Measurements from ENCODE around the gene SCUBE3. TPM values are rescaled to one million over a fixed set of nuclear protein-coding genes. Genes with fewer than 3 reads are reported as not detected.

Gene SCUBE3
- total and polyA plus RNA-seq, 2 of the 8 experiments (the other 6 are each of a cell fraction or from before 2014, with no cell fraction given) = 0.80 to 1.0 TPM

- Histone ChIP-seq H3K4me1 (replicated peaks in 1 of 4; ENCODE audit: control insufficient read depth in 3 of 4, insufficient read depth in 4 of 4, low read length in 3 of 4) (peaks cover 0 to 7% (median 0%) of the 10 kb centered on the region in 4 experiments; a peak in 3 of 7 replicates), H3K79me2 (ENCODE audit: control insufficient read depth in 1 of 2, insufficient read depth in 2 of 2, low read length in 2 of 2) (no peaks in the 10 kb centered on the region), H3K56ac (replicated peaks; ENCODE audit: insufficient read length, low read depth, low read length) (no peak overlapping the region), H2BK5ac (ENCODE audit: low read depth, low read length) (no peak overlapping the region), H3K23me2 (ENCODE audit: low read depth, low read length) (peaks cover 5% of the 10 kb centered on the region), H3K27me3 (replicated peaks in 1 of 4; ENCODE audit: control insufficient read depth in 3 of 4, extremely low read depth in 1 of 4, insufficient read depth in 3 of 4, low read length in 3 of 4) (no peaks in the 10 kb centered on the region; a peak in 2 of 7 replicates), H3K4me3 (ENCODE audit: extremely low read depth in 1 of 4, insufficient read depth in 2 of 4, low read depth in 3 of 4, low read length in 4 of 4) (no peak overlapping the region), H4K20me1 (replicated peaks in 1 of 2; ENCODE audit: control insufficient read depth in 1 of 2, insufficient read depth in 2 of 2, low read length in 2 of 2) (peaks cover 0 to 1% of the 10 kb centered on the region in 2 experiments), H2BK15ac (ENCODE audit: low read length) (no peak overlapping the region), H4K5ac (ENCODE audit: insufficient read length, low read depth, low read length) (no peak overlapping the region), H3K27ac (ENCODE audit: low read depth, low read length) (no peak overlapping the region), H4K8ac (ENCODE audit: extremely low read depth, insufficient read depth, low read length) (no peak overlapping the region), H2BK12ac (ENCODE audit: low read depth, low read length) (no peak overlapping the region), H3K14ac (ENCODE audit: insufficient read length) (no peak overlapping the region), H2AK5ac (ENCODE audit: low read depth, low read length) (no peak overlapping the region), H3K4ac (replicated peaks; ENCODE audit: insufficient read length, low read depth, low read length) (no peak overlapping the region), H3K4me2 (ENCODE audit: insufficient read depth in 1 of 2, low read depth in 2 of 2, low read length in 2 of 2) (no peak overlapping the region), H2AFZ (ENCODE audit: low read length) (no peak overlapping the region), H3K23ac (ENCODE audit: insufficient read length) (no peak overlapping the region), H4K91ac (replicated peaks; ENCODE audit: insufficient read length, low read length) (no peak overlapping the region), H3K18ac (ENCODE audit: extremely low read depth, low read length) (no peak overlapping the region), H2BK120ac (replicated peaks; ENCODE audit: low read depth, low read length) (no peak overlapping the region), H2BK20ac (ENCODE audit: low read length) (no peak overlapping the region), H3K9ac (replicated peaks in 1 of 4; ENCODE audit: extremely low read depth in 1 of 4, low read depth in 3 of 4, low read length in 3 of 4) (no peak overlapping the region), H3K79me1 (ENCODE audit: low read depth, low read length) (no peaks in the 10 kb centered on the region), H3K36me3 (ENCODE audit: control insufficient read depth in 2 of 4, insufficient read depth in 4 of 4, low read length in 3 of 4) (no peaks in the 10 kb centered on the region), H3K9me3 (ENCODE audit: insufficient read depth in 2 of 2, low read depth in 1 of 2, low read length in 1 of 2) (no peaks in the 10 kb centered on the region)
- DNase-seq (ENCODE audit: low read depth in 1 of 2, low spot score in 2 of 2) = no peak
- no peak for FAIRE-seq
- POLR2A ChIA-PET (ENCODE audit: partially characterized antibody) = interaction anchor here (0.8 to 0.9 kb wide), 2 partner anchors 9 to 204 kb away, joined by 3 to 5 read pairs; no protein-coding TSS in a partner anchor
- no peak for TF ChIP-seq KDM5A (IDR thresholded peaks at IDR 0.05; ENCODE audit: low read length)
- CTCF ChIA-PET (ENCODE audit: partially characterized antibody) = interaction anchor here (0.7 to 1.4 kb wide), 3 partner anchors 29 to 184 kb away, joined by 3 to 5 read pairs (median 3); no protein-coding TSS in a partner anchor
These were observed 51.0 kb downstream of the SCUBE3 start for GRCh38 chr6:35264550-35265274.

Data from H1 (cell line).